Non-pigmented ciliary epithelial cell (primary cell): Measurements from ENCODE around the gene SYNPR.

Experiments
- DNase-seq: peaks from one replicate; pipeline ENCODE4 v3.0.0-alpha.2; 2010; ENCODE audit warnings: low read depth

Gene SYNPR

DNA sequence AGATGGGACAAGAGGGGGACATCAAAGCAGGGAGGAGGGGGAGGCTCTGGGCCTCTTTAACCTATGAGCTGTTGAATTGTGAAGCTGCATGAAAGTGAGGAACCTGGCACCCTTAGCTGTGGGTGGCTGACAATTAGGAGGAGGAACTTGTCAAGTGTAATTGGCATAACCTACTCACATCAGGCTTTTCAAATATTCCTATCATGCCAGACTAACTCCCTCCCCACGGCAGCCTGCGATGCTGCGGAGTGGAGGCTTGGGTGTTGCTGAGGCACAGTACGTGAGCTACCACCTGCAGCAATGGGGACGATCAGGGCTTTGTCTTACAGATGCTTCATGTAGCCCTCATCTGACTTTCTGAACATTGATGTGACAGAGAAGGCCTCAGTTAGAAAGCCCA lies 193.7 kb downstream of the SYNPR start:
- no peak for DNase-seq

DNA sequence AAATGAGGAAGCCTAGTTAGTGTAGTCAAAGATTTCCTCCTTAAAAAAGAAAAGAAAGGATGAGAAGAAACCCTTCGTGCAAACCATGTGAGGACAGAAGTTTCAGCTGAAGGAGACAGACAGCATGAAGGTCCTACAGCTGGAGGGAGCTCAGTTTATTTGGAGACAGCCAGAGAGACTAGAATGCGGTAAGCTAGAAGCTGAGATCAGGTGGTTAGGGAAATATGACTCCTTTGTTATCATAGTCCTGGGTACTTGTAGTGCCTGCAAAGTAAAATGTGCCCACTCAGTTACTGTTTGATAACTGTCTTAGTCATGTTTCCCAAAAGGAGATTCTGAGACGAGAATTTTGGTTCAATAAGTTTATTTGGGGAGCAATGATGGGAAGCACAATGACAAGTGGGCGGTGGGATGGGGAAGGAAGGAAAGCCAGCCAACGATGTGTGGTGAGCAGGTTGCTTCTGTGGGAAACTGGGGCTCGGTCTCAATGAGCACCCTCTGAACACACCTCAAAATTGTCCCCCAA lies 195.6 kb downstream of the SYNPR start:
- no peak for DNase-seq

DNA sequence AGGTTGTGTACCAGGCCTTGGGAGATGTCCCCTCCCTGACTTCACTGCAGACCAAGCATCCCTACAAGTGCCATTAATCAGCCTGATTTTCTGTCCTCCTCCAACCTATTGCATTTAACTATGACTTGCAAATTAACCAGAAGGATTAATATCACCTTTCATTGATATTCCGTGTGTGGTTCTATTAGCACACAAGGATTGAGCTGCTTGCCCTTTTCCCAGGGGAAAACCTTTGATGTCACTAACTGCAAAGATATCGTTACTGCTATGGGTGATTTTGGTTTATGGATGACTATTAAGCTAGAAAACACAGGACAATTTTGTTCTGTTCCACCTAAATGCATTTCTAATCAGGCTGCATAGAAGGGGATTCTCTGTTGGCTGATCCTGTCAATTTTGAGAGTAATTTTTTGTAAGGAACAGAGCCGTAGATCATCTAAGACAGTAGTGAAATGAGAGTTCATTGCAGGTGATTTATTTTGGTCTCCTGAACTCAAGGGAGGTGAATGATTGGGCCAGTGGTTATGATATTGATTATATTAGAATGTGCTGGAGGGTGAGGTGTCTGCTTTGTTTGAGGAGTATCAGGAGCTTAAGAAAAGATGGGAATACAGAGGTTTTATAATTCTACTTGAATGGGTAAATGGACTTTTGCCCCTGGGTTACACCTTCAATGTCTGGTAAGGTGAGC lies 196.9 kb downstream of the SYNPR start:
- no peak for DNase-seq

DNA sequence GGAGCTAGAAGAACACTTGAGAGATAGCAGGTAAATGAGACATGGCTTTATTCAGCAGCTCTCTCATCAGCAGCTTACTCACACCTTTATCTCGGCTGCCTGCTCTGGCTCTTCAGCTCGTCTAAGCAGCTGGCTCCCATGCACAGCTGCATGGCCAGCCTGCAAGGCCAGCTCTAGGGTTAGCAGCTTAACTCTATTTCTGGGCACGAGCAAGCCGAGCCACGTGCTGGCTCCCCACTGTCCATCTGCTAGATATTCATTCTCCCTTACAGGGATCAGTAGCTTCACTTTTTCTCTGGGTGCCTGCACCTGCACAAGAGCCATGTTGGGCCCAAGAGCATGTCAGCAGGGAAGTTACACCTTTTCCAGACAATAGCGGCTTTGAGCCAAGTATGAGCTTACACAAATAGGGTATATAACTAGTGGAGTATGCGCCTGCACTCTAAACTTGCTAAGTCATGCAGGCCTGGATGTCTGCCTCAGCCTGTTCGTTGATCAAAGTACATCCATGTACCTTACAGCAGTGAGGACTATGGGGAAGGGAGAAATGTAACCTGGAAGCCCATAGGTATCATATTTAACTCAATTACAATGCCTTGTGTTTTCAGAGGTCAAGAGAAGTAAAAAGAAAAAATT lies 199.5 kb downstream of the SYNPR start:
- no peak for DNase-seq

DNA sequence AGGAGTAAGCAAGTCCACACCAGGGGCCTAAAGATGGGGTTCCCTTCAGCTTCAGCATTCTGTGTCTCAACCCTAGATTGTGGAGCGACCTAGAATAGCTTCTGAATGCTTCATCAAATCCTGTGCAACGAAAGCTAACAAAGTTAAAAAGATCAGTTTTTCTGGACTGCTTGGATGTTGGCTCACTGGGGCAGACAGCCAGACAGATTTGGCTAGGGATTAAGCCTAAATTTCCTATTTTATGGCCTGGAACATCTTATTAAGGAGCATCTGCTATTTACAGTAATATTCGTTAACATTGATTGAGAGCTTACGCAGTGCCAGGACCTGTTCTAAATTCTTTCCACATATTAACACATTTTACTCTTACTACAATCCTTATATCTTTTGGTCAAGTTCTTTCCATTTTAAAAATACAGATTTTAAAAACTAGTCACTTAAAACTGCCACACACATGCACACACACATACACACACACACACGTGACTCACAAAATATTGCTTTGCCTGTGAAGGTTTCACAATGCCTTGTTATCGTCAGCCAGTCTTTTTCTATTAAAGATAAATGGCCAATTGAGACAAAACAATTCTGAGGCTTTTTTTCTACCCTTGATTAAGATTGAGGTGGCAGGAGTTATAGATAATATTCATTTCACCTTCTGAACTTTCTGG lies 201.0 kb downstream of the SYNPR start:
- DNase-seq, result no peak

DNA sequence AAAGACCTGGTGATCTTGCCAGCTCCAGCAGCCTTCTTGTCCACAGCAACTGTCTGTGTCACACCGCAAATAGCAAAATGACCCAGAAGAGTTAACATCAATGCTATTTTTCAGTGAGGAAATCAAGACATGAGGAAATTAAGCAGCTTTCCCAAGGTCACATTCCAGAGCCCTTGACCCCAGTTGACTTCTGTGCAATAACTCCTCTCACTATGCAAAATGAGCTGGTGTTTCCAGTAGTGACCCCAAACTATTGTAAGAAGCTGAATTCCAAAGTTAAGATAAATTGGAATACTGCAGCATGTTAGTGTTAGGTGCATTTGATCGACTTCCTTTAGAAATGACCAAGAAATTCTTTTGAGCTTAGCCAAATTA lies 201.5 kb downstream of the SYNPR start:
- no peak for DNase-seq

DNA sequence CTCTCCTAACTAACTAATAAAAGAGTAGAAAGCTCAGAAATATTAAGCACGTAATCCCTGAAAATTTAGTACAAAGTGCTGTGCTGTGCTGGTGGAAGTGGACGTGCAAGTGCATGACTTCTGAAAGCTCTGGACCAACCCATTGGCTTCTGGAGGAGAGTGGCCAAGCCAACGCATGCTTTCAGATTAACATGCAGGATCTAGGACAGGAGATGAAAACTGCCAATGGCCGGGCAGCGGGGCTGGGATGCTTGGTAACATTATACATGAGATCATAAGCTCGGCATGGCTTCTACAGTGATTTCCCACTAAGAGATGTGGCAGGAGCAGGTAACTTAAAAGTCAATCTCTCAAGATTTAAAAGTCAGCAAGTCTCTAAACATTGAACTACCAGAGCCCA lies 203.5 kb downstream of the SYNPR start:
- no peak for DNase-seq

DNA sequence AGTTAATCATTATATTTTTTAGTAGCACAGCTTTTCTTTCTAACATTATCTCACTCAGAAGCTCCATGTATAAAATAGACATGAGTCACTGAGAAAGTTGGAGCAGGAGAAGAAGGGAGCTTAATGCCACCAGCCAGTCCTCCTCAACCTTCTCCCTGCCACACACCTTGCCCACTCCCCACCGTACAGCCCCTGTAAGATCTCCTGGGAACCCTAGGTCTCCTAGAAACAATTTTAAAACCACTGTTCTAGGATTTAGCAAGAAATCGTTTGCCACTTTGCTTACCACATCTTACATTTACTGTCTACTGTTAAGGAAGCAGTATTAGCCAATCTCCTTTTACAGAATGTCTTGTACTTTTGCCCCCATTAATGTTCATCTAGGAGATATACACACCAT lies 204.2 kb downstream of the SYNPR start:
- no peak for DNase-seq

DNA sequence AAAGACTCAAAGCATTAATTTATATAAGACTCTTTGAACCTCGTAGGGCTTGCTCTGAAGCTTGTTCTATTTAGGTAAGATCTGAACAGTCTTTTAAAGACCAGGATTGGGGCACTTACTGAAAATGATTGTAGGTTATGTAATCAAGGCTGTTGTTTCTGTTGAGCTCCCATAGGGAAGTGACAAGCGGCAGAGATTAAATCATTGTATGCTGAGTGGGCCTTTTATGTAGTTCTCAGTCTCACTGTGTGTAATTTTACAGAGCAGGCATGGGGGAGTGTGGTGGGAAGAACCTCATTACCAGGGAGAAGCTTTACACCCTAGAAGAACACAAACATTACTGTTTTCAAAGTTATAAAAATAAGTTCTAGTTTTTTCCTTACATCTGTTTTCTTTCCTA lies 214.4 kb downstream of the SYNPR start:
- no peak for DNase-seq

DNA sequence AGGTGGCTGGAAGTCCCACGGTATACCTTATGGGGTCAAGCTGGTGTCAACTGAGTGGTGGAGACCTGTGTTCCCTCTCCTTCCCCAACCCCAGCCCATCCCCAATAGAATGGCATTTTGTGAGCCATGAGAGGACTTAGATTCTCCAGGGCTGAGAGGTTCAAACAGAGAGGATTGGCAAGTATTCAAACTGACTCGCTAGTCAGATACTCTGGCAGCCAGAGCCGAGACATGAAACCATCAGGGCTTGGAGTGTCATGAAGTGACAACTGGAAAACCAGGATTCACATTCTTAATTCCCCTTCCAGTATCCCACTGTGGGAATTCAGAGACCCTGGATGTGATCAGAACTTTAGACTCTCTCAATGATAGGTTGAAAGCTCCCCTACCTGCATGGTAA lies 215.0 kb downstream of the SYNPR start:
- no peak for DNase-seq

DNA sequence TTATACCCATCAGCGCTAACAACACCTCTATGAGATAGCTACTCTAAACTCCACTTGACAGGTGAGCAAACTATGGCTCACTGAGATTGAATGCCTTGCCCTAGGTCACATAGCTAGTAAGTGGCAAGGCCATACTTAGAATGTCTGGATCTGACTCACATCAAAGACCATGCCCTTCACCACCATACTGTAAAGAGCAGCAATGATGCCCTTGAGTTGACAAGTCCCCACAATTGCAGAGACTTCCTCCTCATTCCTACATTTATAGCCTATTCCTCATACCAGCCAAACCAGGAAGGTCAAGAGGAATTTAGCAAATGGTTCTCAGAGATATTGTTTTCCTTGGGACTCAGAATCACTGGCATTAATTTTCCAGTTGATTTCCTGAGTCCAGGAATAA lies 216.5 kb downstream of the SYNPR start:
- DNase-seq, result no peak

DNA sequence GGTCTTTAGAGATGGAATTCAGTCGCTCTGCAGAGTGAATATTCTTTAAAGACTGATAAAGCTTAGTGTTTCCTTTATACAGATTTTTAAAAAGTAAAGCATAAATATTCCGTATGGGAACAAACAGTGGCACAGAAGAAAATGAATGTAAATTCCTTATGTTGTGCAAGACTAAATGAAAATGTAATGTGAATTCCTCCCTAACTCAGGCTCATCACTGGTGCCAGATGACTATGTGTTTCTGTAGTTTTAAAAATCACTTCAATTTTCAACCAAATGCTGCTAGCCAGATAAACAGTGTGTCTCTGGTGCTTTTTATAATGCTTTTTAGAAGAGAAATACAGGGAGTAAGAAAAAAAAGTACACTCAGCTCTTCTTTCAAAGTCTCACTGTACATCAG lies 219.5 kb downstream of the SYNPR start:
- no peak for DNase-seq

DNA sequence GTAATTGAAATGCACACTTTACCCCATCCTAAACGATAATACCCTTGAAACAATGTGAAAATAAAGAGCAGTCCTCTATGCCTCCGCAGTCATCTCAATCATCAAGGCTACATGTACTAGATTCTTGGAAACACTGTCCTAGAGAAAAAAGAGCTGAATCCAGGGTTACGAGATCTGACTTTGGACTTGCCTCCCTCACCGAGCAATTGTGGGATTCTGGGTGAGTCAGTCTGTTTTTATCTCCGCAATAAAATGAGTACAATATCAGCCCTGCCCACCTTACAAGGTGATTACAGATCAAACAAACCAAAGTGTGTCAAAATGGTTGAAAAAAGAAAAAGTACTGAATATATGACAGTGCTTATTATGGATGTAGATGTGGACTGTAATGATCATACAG lies 222.1 kb downstream of the SYNPR start:
- no peak for DNase-seq

DNA sequence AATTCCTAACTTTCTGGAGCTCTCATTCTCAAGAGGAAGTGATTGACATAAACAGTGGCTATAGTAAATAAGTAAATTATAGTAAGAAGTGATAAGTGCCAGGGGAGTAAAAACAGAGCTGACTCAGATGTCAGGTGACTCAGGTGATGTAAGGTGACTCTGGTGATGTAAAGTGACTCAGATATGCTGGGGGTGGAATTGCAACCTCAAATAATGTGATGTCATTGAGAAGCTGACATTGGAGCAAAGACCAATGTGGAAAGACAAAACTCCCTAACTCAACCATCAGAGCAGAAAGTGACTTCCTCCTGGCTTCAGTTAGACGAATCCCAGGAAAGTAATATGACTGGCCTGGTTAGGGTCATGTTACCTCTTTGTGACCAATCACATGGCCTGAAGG lies 230.2 kb downstream of the SYNPR start:
- no peak for DNase-seq

DNA sequence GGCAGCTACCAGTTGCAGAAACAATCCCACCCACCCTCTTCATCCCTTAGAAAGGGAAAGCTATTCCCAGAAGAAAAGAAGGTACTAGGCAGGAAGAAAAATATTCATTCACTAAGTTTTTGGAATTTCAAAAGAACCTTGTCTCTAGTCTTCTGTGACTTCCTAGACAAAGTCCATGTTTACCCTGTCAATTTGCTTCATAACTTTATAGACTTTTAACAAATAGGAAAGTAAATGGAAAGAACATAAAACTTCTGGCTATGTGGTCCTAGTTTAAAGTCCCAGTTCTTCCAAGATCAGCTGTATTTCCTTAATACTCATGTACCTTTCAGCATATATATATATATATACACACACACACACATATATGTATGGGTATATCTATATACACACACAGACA lies 230.7 kb downstream of the SYNPR start:
- no peak for DNase-seq

DNA sequence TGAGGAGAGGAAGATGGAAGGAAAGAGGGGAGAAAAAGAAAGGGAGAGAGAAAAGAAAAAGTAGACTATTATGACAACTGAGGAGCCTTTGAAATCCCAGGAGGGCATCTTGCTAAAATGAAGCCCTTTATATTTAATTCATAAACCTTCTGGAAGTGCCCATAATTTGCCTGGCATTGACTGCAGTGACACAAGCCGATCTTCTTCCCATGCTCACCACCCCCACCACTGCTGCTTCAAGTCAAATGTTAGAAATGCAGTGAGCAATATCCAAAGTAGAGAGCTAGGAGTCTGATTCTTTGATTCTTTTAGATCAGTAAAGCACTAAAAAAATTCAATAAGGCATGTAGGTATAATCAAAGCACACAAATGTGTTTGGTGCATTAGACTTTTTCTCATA lies 235.7 kb downstream of the SYNPR start:
- no peak for DNase-seq

DNA sequence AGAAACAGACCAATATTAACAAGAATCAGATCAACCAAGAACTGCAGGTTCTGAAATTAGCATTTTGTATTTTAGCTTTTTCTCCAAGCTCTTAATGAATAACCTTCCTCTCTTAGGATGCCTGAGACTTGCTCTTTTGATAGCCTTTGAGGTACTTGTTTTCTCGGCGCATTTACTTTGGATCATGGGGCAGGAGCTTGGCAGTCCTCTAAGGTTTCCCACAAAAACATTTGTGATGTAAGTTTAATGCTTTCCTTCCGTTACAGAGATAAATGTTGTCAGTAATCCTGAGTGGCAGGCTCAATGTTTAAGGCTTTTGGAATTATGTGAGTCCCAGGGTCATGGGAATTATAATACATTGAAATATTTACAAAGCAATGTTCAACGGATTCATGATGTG lies 236.6 kb downstream of the SYNPR start:
- no peak for DNase-seq

DNA sequence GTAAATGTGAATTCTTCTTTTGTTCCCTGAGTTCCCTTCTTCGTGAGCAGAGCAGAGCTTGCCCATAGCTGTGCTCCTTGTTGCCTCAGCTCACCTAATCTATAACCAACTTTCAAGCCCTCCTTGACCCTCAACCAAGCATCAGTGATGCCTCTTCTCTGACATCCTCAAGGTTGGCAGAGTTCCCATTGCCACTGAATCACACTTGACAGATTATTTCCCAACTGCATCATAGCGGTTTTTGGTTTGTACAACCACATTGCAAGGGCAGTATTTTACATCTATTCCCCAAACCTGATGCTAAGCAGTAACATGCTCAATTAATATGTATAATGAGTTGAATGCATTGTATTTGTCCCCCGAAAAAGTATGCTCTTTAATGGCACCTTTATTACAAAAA lies 241.3 kb downstream of the SYNPR start:
- DNase-seq, result no peak

DNA sequence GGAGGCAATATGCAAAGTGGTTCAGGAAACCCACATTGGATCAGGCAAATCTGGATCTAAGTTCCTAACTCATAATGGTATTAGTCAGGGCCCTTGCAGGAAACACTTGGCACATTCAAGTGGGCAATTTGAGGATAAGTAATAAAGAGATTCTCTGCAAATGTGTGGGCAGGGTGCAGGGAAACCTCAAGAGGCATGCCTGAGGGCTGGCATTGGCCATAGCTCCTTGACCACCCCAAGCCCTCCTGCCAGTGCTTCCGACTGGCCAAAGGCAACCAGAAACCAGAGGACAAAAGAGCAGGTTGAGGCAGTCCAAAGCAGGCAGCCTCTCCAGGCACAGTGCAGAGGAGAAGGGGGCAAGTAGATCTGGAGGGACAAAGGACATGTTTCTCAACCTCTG lies 243.5 kb downstream of the SYNPR start:
- DNase-seq, result no peak

DNA sequence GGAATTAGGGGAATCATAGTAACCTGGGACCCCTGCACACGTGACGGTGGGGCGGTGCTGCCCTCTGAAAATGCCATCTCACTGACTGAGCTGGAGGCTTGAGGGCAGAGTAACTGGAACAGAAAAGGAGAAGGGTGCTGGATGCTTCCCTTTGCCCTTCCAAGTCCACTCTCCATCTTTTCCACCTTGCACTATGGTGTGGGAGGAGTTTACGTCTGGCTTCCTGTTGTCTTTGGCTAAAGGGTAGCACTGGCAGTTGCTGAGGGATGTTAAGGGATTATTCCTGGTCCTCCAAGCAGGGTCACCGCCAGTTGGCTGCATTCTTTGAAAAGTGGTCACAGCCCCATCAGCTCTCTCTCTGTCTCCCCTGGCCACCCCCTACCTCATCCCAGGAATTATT lies 245.0 kb downstream of the SYNPR start:
- no peak for DNase-seq

DNA sequence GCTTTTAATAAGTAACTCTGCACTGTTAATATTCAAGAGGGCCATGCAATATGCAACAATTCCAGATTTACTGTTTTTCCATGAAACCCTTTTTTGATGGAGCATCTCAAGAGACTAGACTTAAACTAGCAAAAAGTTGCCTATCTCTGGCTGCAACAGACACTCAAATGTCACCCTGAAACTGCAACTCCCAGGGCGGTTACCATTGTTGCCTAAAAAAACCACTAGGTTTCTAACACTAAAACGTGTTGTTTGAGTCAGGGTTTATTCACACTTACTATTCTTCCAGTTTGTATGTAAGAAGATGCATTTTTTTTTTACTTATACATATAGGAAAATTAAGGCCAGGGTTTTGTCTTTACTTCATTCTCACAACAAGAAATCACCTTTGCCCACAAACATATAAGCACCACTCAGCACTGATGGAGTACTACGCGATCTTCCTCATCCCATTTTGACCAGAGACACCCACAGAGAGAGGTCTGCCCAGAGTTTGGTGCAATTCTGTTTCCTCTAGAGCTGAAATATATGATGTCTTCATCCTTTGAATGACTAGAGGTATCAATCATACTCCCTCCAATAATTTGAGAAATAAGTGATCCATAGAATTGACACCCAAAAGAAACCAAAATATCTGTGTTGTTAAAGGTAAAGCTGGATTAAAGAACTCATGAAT lies 250.4 kb downstream of the SYNPR start:
- no peak for DNase-seq

DNA sequence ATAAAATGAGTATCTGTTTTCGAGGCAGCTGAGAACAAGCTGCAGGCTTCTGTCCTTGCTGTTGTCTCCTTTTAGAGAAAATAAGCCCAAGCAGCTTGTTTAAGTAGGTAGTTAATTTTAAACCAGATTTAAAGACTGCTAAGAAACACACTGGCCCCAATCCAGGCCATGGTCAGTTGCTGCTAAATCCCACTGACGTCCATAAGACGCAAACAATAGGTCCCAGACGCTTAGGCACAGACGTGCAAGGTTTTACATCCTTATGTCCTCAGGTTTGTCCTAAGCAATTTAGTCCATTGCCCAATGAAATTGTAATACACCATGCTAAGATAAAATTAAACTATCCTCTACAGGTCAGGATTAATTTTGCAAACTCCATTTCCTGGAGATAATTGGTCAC lies 254.4 kb downstream of the SYNPR start:
- no peak for DNase-seq

DNA sequence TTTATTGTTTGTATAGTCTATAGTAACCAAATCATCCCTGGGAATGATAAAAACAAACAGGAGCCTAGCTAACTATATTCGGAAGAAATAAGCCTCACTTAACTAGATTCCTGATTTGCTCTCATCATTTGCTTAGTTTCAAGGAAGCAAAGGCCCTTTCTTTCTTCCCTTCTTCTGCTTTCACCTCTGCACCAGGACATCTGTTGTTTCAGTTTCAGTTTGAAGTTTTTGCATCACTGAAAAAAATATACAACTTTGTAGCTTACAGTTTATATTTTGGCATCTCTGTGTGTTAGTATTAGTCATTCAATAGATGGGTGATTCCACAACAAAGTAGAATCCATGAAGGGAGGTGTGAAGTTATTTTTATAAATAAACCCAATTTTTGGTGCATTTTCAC lies 260.8 kb downstream of the SYNPR start:
- DNase-seq, result no peak
